HepG2 (cell line): Measurements from ENCODE around the gene SEC14L2. TPM values are rescaled to one million over a fixed set of nuclear protein-coding genes. Genes with fewer than 3 reads are reported as not detected.

Source experiments
- AHDC1 ChIP-seq: sonication (generic); formaldehyde crosslinking; IDR thresholded peaks from 2 replicates; pipeline ENCODE4 v1.5.1; 2020; ENCODE audit warnings: mild to moderate bottlenecking, missing genetic modification reagents, borderline replicate concordance
- E2F5 ChIP-seq: sonication (generic); formaldehyde crosslinking; conservative IDR thresholded peaks from 2 replicates; pipeline ENCODE4 v1.4.0; 2020; ENCODE audit warnings: missing genetic modification reagents
- MXD4 ChIP-seq: IDR thresholded peaks from 2 replicates; pipeline ENCODE4 v1.6.1; 2016; ENCODE audit warnings: mild to moderate bottlenecking, missing biosample characterization, missing genetic modification reagents
- TCF12 ChIP-seq, 2 experiments: fragments of 450-650 bp in 1 of 2; sonication (generic) in 1 of 2; formaldehyde crosslinking in 1 of 2; IDR thresholded peaks; 2 replicates each; pipeline versions ENCODE4 v1.6.1 to v1.8.0; 2017 to 2022; ENCODE audit warnings: antibody characterized with exemption in 1 of 2, mild to moderate bottlenecking in 1 of 2, missing genetic modification reagents in 1 of 2, moderate library complexity in 1 of 2
- TRIM22 ChIP-seq: fragments of 450-650 bp; IDR thresholded peaks from 2 replicates; pipeline ENCODE4 v1.6.1; 2017
- ZHX1 ChIP-seq: sonication (generic); formaldehyde crosslinking; IDR thresholded peaks from 2 replicates; pipeline ENCODE4 v1.8.1; 2022; ENCODE audit warnings: low read depth, mild to moderate bottlenecking, missing genetic modification reagents
- ZNF318 ChIP-seq: sonication (generic); formaldehyde crosslinking; IDR thresholded peaks from 2 replicates; pipeline ENCODE4 v1.4.0; 2020; ENCODE audit warnings: mild to moderate bottlenecking, missing genetic modification reagents
- ZNF549 ChIP-seq: sonication (generic); formaldehyde crosslinking; IDR thresholded peaks from 2 replicates; pipeline ENCODE4 v1.5.0; 2020; ENCODE audit warnings: missing genetic modification reagents
- polyA plus RNA-seq, 8 experiments: library from polyadenylated mRNA; depleted of rRNA in 3 of 8; stranded (reverse) in 7 of 8; unstranded in 1 of 8; fragments of >200 nt; fragmentation: Illumina TruSeq in 4 of 8; extraction: Trizol in 4 of 8; gene quantifications; 2 replicates each; pipeline versions ENCODE4 v1.2.1 to v1.2.3, GENCODE V29; 2011 to 2016; ENCODE audit warnings: low read depth in 4 of 8, missing spikeins in 1 of 8, mixed read lengths in 1 of 8; ENCODE audit not compliant: insufficient read depth in 1 of 8
- total RNA-seq, 5 experiments: library from RNA; depleted of rRNA; stranded (reverse); fragments of >200 nt; fragmentation: Illumina TruSeq; extraction: Trizol; gene quantifications; 2 replicates each; pipeline ENCODE4 v1.2.3, GENCODE V29; 2016; ENCODE audit warnings: low read depth in 1 of 5

SEC14L2 gene
- total and polyA plus RNA-seq, 2 of the 13 experiments (the other 11 are each of a cell fraction or from before 2014, with no cell fraction given) = 4.1 to 5.1 TPM

GRCh38 chr22:30423301-30423958, 26.6 kb downstream of the SEC14L2 start (continued):
- TF ChIP-seq AHDC1 (CRISPR knock-in tag) (no peak; the same call in 1 of the 2 replicates), ZHX1 (no peak), MXD4 (CRISPR knock-in tag) (no peak), ZNF318 (CRISPR knock-in tag) (peak; percentile 77; the same call in 1 of the 2 replicates), TCF12 (IDR thresholded peaks at IDR 0.05) (no peak), TCF12 (CRISPR knock-in tag; IDR thresholded peaks at IDR 0.05) (peak; percentile 87), TRIM22 (no peak), ZNF549 (no peak), E2F5 (CRISPR knock-in tag) (peak; percentile 71)
